ENCODE data around the gene MRPS21. TPM values are rescaled to one million over a fixed set of nuclear protein-coding genes. Genes with fewer than 3 reads are reported as not detected.
"Not testable (repeated sequence)": the region's sequence is repeated elsewhere in the genome, so short reads cannot be mapped to it uniquely, and the experiment has no call there.

Gene MRPS21
- total and polyA plus RNA-seq, 9 of the 15 experiments (the other 6 are each of a cell fraction or from before 2014, with no cell fraction given): 119 to 407 (median 149) TPM

GRCh38 chr1:150302902-150303301 lies 9.2 kb downstream of the MRPS21 start:
- intact Hi-C loops (cut with micrococcal nuclease): no loop called here
- TF ChIP-seq RBM34 (IDR thresholded peaks at IDR 0.05; ENCODE audit: borderline replicate concordance, insufficient read depth, low read length): no peak
- TF ChIP-seq TAF7 (tag; IDR thresholded peaks at IDR 0.05): no peak
- TF ChIP-seq JUNB (CRISPR knock-in tag; conservative IDR thresholded peaks at IDR 0.05): no peak
- TF ChIP-seq RBFOX2 (IDR thresholded peaks at IDR 0.05; ENCODE audit: low read depth, low read length): 0 out of 2 replicates have a peak, but pooled peaks have one; percentile 5
- TF ChIP-seq NR2C2 (CRISPR knock-in tag; IDR thresholded peaks at IDR 0.05): no peak
- TF ChIP-seq NR2C2 (tag; IDR thresholded peaks at IDR 0.05): no peak
- TF ChIP-seq ARNT (IDR thresholded peaks at IDR 0.05): no peak
- Histone ChIP-seq H3K4me1 (replicated peaks in 1 of 2; ENCODE audit: control insufficient read depth in 2 of 2, insufficient read depth in 2 of 2, low read length in 2 of 2) (no peaks in the 10 kb centered on the region), H2AFZ (ENCODE audit: low read depth, low read length) (no peak overlapping the region), H3K9me3 (replicated peaks; ENCODE audit: control insufficient read depth, insufficient read depth, low read depth, low read length) (no peaks in the 10 kb centered on the region), H3K4me3 (no peak overlapping the region), H3K9me1 (ENCODE audit: control insufficient read depth, insufficient read depth, low read length) (no peaks in the 10 kb centered on the region), H4K20me1 (replicated peaks; ENCODE audit: control insufficient read depth, insufficient read depth, low read length) (no peaks in the 10 kb centered on the region), H3K27ac (ENCODE audit: extremely low read depth, low read depth, low read length) (no peak overlapping the region), H3K27me3 (ENCODE audit: control insufficient read depth in 2 of 2, insufficient read depth in 2 of 2, low read length in 2 of 2) (no peaks in the 10 kb centered on the region), H3K9ac (ENCODE audit: insufficient read depth in 1 of 2, low read depth in 2 of 2, low read length in 2 of 2) (no peak overlapping the region), H3K36me3 (ENCODE audit: control insufficient read depth, insufficient read depth, low read length) (peaks cover 78% of the 10 kb centered on the region), H3K4me2 (ENCODE audit: insufficient read depth, low read length) (no peak overlapping the region), H3K79me2 (ENCODE audit: control insufficient read depth, insufficient read depth, low read length) (peaks cover 9% of the 10 kb centered on the region; the same call in 2 of the 3 replicates)
- DNase-seq (ENCODE audit: extremely low read depth in 1 of 4, low spot score in 3 of 4): no peak
- BruUV-seq (replicated peaks): no TSS peak
- no peak for ATAC-seq
- FAIRE-seq: no peak
- WGBS (ENCODE audit: insufficient coverage, low coverage, missing lambda C conversion rate): 80% methylated on average over 2 of the region's 2 CpGs
- ChIA-PET POLR2A (interaction anchor here (0.5 to 1.5 kb wide), 3 partner anchors 9 to 617 kb away, joined by 3 to 6 read pairs (median 4); no protein-coding TSS in a partner anchor), CTCF (ENCODE audit: low intra/inter-chr PET ratio) (no interaction called here)
- in situ Hi-C loops (cut with MboI): no loop called here

- in situ Hi-C loops (cut with MboI); CTCF ChIA-PET (ENCODE audit: low intra/inter-chr PET ratio); H3K4me1 ChIP-seq (replicated peaks in 1 of 2; ENCODE audit: control insufficient read depth in 2 of 2, insufficient read depth in 2 of 2, low read length in 2 of 2): not testable (repeated sequence)
Measured at GRCh38 chr1:150308585-150308984, 14.9 kb downstream of the MRPS21 start.

More at GRCh38 chr1:150308585-150308984, 14.9 kb downstream of the MRPS21 start:
- WGBS (ENCODE audit: insufficient coverage, low coverage, missing lambda C conversion rate): 90% methylated on average over 7 of the region's 9 CpGs
- peak; percentile 69 for TF ChIP-seq SUPT5H (IDR thresholded peaks at IDR 0.05)
- TF ChIP-seq POLR2A (conservative IDR thresholded peaks at IDR 0.05): 0 out of 2 replicates have a peak, but pooled peaks have one; percentile 55
- TF ChIP-seq POLR2B (IDR thresholded peaks at IDR 0.05; ENCODE audit: low read depth, partially characterized antibody): peak; percentile 23
- H4K20me1 ChIP-seq (replicated peaks; ENCODE audit: control insufficient read depth, insufficient read depth, low read length); BruUV-seq (replicated peaks); DNase-seq (ENCODE audit: extremely low read depth in 1 of 4, low spot score in 3 of 4); H3K9me3 ChIP-seq (replicated peaks; ENCODE audit: control insufficient read depth, insufficient read depth, low read depth, low read length); H3K9me1 ChIP-seq (ENCODE audit: control insufficient read depth, insufficient read depth, low read length); H3K79me2 ChIP-seq (ENCODE audit: control insufficient read depth, insufficient read depth, low read length); H3K4me3 ChIP-seq; H3K9ac ChIP-seq (ENCODE audit: insufficient read depth in 1 of 2, low read depth in 2 of 2, low read length in 2 of 2); H3K27me3 ChIP-seq (ENCODE audit: control insufficient read depth in 2 of 2, insufficient read depth in 2 of 2, low read length in 2 of 2); H2AFZ ChIP-seq (ENCODE audit: low read depth, low read length); POLR2A ChIA-PET; ATAC-seq; H3K4me2 ChIP-seq (ENCODE audit: insufficient read depth, low read length); FAIRE-seq; intact Hi-C loops (cut with micrococcal nuclease); H3K27ac ChIP-seq (ENCODE audit: extremely low read depth, low read depth, low read length): not testable (repeated sequence)
- H3K36me3 ChIP-seq (ENCODE audit: control insufficient read depth, insufficient read depth, low read length): peaks cover 35% of the 10 kb centered on the region

Measured in K562 (cell line).